ACC112 (cell line): Measurements from ENCODE around the gene SPDYE2B.
"Not testable (repeated sequence)": the region's sequence is repeated elsewhere in the genome, so short reads cannot be mapped to it uniquely, and the experiment has no call there.

ENCODE experiments used
- H2AFZ ChIP-seq: fragments of 200-600 bp; sonication (generic); one replicate; pipeline ENCODE4 v1.6.0; 2017; ENCODE audit warnings: antibody characterized with exemption, low read length; ENCODE audit not compliant: unreplicated experiment
- H3K27ac ChIP-seq: fragments of 200-600 bp; sonication (generic); 2 replicates; pipeline ENCODE4 v1.5.1; 2014; ENCODE audit warnings: low read depth, mild to moderate bottlenecking, antibody characterized with exemption, low read length, moderate library complexity
- H3K27me3 ChIP-seq: fragments of 200-600 bp; sonication (generic); 2 replicates; pipeline ENCODE4 v1.6.1; 2014; ENCODE audit warnings: mild to moderate bottlenecking, antibody characterized with exemption, low read length, moderate library complexity, mixed read lengths; ENCODE audit not compliant: insufficient read depth
- H3K36me3 ChIP-seq: fragments of 200-600 bp; sonication (generic); 2 replicates; pipeline ENCODE4 v1.6.1; 2016; ENCODE audit warnings: mild to moderate bottlenecking, antibody characterized with exemption, low read length, moderate library complexity, mixed read lengths; ENCODE audit not compliant: insufficient read depth
- H3K4me1 ChIP-seq: fragments of 200-600 bp; sonication (generic); one replicate; pipeline ENCODE4 v1.6.1; 2016; ENCODE audit warnings: low read length, mixed read lengths; ENCODE audit not compliant: insufficient read depth, unreplicated experiment, control insufficient read depth
- H3K4me3 ChIP-seq: fragments of 200-600 bp; sonication (generic); 2 replicates; pipeline ENCODE4 v1.5.1; 2014; ENCODE audit warnings: mild to moderate bottlenecking, low read depth, low read length
- H3K79me2 ChIP-seq: fragments of 200-600 bp; sonication (generic); one replicate; pipeline ENCODE4 v1.6.0; 2016; ENCODE audit warnings: low read length; ENCODE audit not compliant: control insufficient read depth, unreplicated experiment, insufficient read depth

Gene SPDYE2B

GRCh38 chr7:102649924-102650323 lies at the start of gene SPDYE2B:
Gene SPDYE2B (plus strand): TSS chr7:102650319. CDS start chr7:102652349, 2,030 bp downstream.
- H3K36me3 ChIP-seq, H2AFZ ChIP-seq, H3K27ac ChIP-seq, H3K4me1 ChIP-seq, H3K27me3 ChIP-seq, H3K4me3 ChIP-seq, H3K79me2 ChIP-seq: not testable (repeated sequence)

- H3K79me2 ChIP-seq, H3K36me3 ChIP-seq, H3K4me1 ChIP-seq, H3K4me3 ChIP-seq, H3K27ac ChIP-seq, H2AFZ ChIP-seq, H3K27me3 ChIP-seq: not testable (repeated sequence)
Measured at GRCh38 chr7:102602317-102602716, 47.8 kb upstream of the SPDYE2B start.

GRCh38 chr7:102604431-102605145 lies 45.5 kb upstream of the SPDYE2B start:
- H3K4me3 ChIP-seq, H3K27me3 ChIP-seq, H3K27ac ChIP-seq, H3K79me2 ChIP-seq, H3K36me3 ChIP-seq, H2AFZ ChIP-seq, H3K4me1 ChIP-seq: not testable (repeated sequence)

- not testable (repeated sequence) for H3K4me3 ChIP-seq, H3K36me3 ChIP-seq, H3K27me3 ChIP-seq, H3K79me2 ChIP-seq, H2AFZ ChIP-seq, H3K4me1 ChIP-seq, H3K27ac ChIP-seq
Measured at GRCh38 chr7:102606848-102607247, 43.3 kb upstream of the SPDYE2B start.

- H3K27me3 ChIP-seq, H3K4me3 ChIP-seq: not testable (repeated sequence)
Measured at GRCh38 chr7:102609734-102610133, 40.4 kb upstream of the SPDYE2B start.

GRCh38 chr7:102610441-102610840 lies 39.7 kb upstream of the SPDYE2B start:
- not testable (repeated sequence) for H3K27ac ChIP-seq, H2AFZ ChIP-seq, H3K4me1 ChIP-seq, H3K79me2 ChIP-seq, H3K36me3 ChIP-seq, H3K4me3 ChIP-seq, H3K27me3 ChIP-seq

More at GRCh38 chr7:102609734-102610133, 40.4 kb upstream of the SPDYE2B start:
- not testable (repeated sequence) for H3K36me3 ChIP-seq, H3K79me2 ChIP-seq, H2AFZ ChIP-seq, H3K4me1 ChIP-seq, H3K27ac ChIP-seq

- H3K27me3 ChIP-seq, H3K79me2 ChIP-seq, H3K27ac ChIP-seq, H3K4me3 ChIP-seq, H2AFZ ChIP-seq, H3K36me3 ChIP-seq, H3K4me1 ChIP-seq: not testable (repeated sequence)
Measured at GRCh38 chr7:102611013-102611674, 39.0 kb upstream of the SPDYE2B start.

- not testable (repeated sequence) for H3K4me3 ChIP-seq, H3K36me3 ChIP-seq, H3K27me3 ChIP-seq, H2AFZ ChIP-seq, H3K79me2 ChIP-seq, H3K4me1 ChIP-seq, H3K27ac ChIP-seq
Measured at GRCh38 chr7:102611675-102612325, 38.3 kb upstream of the SPDYE2B start.

GRCh38 chr7:102613575-102614345 lies 36.4 kb upstream of the SPDYE2B start:
- H3K27ac ChIP-seq, H3K4me1 ChIP-seq, H2AFZ ChIP-seq, H3K4me3 ChIP-seq, H3K27me3 ChIP-seq, H3K79me2 ChIP-seq, H3K36me3 ChIP-seq: not testable (repeated sequence)

- not testable (repeated sequence) for H2AFZ ChIP-seq, H3K27ac ChIP-seq, H3K79me2 ChIP-seq, H3K4me3 ChIP-seq, H3K4me1 ChIP-seq, H3K27me3 ChIP-seq, H3K36me3 ChIP-seq
Measured at GRCh38 chr7:102614346-102614697, 35.8 kb upstream of the SPDYE2B start.
